Activated T-cell treated with anti-CD3 and anti-CD28 coated beads, Interleukin-2, amount 50 U/mL, for 24 hours (primary cell): ENCODE data around the gene AXIN2.

Experiments used
- DNase-seq: peaks from one replicate; pipeline ENCODE4 v3.0.0-alpha.2; 2020
- H3K27ac Mint-ChIP-seq: 2 replicates; pipeline ENCODE4 v1.8.0; 2020; ENCODE audit warnings: mild to moderate bottlenecking, mixed read lengths
- H3K27me3 Mint-ChIP-seq: 2 replicates; pipeline ENCODE4 v1.8.0; 2020; ENCODE audit warnings: mixed read lengths
- H3K36me3 Mint-ChIP-seq: 2 replicates; pipeline ENCODE4 v1.8.0; 2020; ENCODE audit warnings: low read depth, mixed read lengths
- H3K4me1 Mint-ChIP-seq: 2 replicates; pipeline ENCODE4 v1.8.0; 2020; ENCODE audit warnings: low read depth, mixed read lengths
- H3K4me3 Mint-ChIP-seq: 2 replicates; pipeline ENCODE4 v1.8.0; 2020; ENCODE audit warnings: mild to moderate bottlenecking, moderate library complexity, mixed read lengths
- H3K9me3 Mint-ChIP-seq: 2 replicates; pipeline ENCODE4 v1.8.0; 2020; ENCODE audit warnings: mixed read lengths

The AXIN2 gene

DNA sequence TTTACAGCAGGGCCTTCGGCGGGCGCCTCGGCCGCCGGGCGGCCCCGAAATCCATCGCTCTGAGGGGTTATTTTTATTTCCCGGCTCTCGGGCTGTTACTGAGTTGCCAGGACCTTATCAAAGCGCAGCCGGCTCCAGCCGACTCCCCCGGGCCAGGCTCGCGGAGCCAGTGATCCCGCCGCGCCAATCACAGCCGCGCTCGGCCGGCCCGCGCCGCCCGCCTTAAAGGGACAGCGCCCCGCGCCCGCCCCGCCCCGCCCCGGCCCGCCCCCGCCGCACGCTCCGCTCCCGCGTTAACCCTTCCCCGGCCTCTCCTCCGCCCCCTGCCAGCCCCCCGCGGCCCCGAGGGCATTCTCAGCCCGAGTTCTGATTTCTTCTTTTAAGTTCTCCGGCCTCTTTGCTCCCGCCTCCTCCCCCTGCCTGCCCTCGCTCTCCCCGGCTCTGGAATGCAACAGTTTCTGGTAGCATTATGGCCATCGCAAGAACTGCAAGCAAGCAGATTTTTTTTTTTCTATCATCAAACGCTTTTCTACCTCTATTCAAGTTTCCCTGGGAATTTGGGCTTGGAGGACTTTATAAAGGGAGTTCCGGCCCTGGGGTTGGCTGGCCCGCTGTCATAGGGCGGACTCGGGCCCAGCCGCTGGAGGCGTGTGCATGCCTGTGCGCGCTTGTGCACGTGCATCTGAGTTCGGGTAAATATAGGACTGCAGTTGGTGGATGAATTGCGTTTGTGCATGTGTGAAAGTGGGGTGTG lies at the start of gene AXIN2:
AXIN2 (minus strand) TSS at position 197 of the 754 bp plus-strand sequence. CDS start 3,028 bp downstream, outside the sequence.
- peak within 1 kb of the TSS; percentile 75 for H3K27ac Mint-ChIP-seq
- H3K4me3 Mint-ChIP-seq: peak within 1 kb of the TSS; percentile 75
- peak; percentile 90 for DNase-seq
- no peaks in the 10 kb centered on the region for H3K9me3 Mint-ChIP-seq
- H3K27me3 Mint-ChIP-seq: peaks cover 5% of the 10 kb centered on the region
- peaks cover 30% of the 10 kb centered on the region for H3K4me1 Mint-ChIP-seq
- peaks cover 2% of the 10 kb centered on the region for H3K36me3 Mint-ChIP-seq

- Mint-ChIP-seq H3K36me3 (no peaks in the 10 kb centered on the region), H3K27me3 (no peaks in the 10 kb centered on the region), H3K4me1 (no peaks in the 10 kb centered on the region), H3K27ac (no peak overlapping the region), H3K9me3 (no peaks in the 10 kb centered on the region), H3K4me3 (no peak overlapping the region)
- no peak for DNase-seq
These were observed 48.3 kb upstream of the AXIN2 start for GRCh38 chr17:65609749-65610148.

DNA sequence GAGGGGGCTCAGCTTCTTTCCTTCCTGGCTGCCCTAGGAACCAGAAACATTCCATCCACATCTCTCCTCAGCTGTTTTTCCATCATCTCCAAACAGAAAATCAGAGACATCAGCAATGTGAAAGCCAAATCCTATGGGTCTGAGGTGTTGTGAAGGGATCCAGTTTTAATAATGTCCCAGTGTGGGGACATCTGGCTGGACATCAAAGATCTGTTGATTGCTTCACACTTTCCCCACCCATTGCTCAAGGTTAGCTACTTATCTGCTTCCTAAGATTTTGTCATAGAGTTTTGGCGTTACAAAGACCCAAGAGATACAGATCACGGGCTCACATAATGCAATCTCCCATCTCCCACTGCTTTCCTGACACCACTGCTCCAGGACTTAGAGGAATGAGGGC lies 47.8 kb upstream of the AXIN2 start:
- Mint-ChIP-seq H3K9me3 (no peaks in the 10 kb centered on the region), H3K36me3 (no peaks in the 10 kb centered on the region), H3K27ac (no peak overlapping the region), H3K4me1 (no peaks in the 10 kb centered on the region), H3K4me3 (no peak overlapping the region), H3K27me3 (no peaks in the 10 kb centered on the region)
- no peak for DNase-seq

- H3K4me3 Mint-ChIP-seq: no peak overlapping the region
- peaks cover 5% of the 10 kb centered on the region for H3K4me1 Mint-ChIP-seq
- H3K27ac Mint-ChIP-seq: no peak overlapping the region
- H3K36me3 Mint-ChIP-seq: no peaks in the 10 kb centered on the region
- no peaks in the 10 kb centered on the region for H3K9me3 Mint-ChIP-seq
- no peaks in the 10 kb centered on the region for H3K27me3 Mint-ChIP-seq
- no peak for DNase-seq
These were observed 42.6 kb upstream of the AXIN2 start for GRCh38 chr17:65604070-65604469.

DNA sequence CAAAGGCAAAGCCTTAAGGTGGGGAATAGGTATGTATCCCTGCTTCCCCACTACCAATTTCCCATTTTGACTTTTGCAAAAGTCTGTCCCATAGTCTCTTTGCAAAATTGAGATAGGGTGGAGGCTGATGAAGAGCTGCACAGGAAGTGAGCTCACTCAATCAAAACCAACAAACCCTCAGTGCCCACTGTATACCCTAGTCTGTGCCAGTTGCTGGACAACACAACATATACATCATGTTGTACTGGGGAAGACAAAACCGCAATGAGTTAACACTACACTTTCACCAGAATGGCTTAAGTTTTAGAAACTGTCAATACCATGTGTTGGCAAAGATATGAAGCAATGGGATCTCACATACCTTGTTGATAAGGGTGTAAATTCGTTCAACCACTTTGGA lies 40.4 kb upstream of the AXIN2 start:
- peaks cover 5% of the 10 kb centered on the region for H3K4me1 Mint-ChIP-seq

DNA sequence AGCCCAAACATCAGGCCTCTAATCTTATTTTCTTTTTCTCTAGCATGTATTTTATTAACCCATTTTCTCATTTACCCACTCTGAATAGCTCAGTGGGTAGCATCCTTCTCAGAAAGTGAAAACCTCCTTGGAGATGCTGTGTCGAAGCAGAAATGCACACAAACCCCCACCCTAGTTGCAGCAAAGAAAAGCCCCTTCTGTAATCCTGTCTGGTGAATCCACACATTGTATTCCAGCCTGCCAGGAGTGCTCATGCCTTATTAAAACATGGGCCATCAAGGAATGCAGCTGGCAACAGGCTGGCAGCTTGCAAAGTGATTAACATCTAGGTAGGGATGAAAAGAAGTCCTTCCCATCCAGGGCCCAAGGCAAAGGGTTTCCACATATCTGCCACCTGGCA lies 39.7 kb upstream of the AXIN2 start:
- no peak for DNase-seq
- Mint-ChIP-seq H3K27me3 (no peaks in the 10 kb centered on the region), H3K27ac (no peak overlapping the region), H3K9me3 (no peaks in the 10 kb centered on the region), H3K4me3 (no peak overlapping the region), H3K4me1 (peaks cover 5% of the 10 kb centered on the region), H3K36me3 (no peaks in the 10 kb centered on the region)

More for the DNA sequence above, 40.4 kb upstream of the AXIN2 start:
- H3K4me3 Mint-ChIP-seq: no peak overlapping the region
- H3K9me3 Mint-ChIP-seq: no peaks in the 10 kb centered on the region
- no peaks in the 10 kb centered on the region for H3K36me3 Mint-ChIP-seq
- H3K27ac Mint-ChIP-seq: no peak overlapping the region
- H3K27me3 Mint-ChIP-seq: no peaks in the 10 kb centered on the region
- DNase-seq: no peak

DNA sequence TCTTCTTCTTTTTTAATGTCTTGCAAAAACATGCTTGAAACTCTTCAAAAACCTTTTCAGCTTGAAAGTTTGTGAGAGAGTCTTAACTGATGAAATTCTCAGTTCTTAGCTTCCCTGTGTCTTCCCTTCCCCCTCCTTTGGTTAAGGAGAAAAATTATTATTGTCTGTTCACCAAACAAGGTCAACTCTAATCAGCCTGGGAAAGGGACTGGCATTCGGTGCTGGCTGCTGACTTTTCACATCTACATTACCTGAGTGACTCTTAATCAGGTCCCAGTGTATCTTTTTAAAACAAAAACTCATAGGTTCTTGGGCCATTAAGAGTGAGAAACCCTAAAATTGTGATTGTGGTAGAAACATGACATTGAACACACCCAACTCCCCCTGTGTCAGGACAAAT lies 39.1 kb upstream of the AXIN2 start:
- H3K36me3 Mint-ChIP-seq: no peaks in the 10 kb centered on the region
- no peak overlapping the region for H3K4me3 Mint-ChIP-seq
- no peaks in the 10 kb centered on the region for H3K9me3 Mint-ChIP-seq
- H3K27me3 Mint-ChIP-seq: no peaks in the 10 kb centered on the region
- H3K27ac Mint-ChIP-seq: no peak overlapping the region
- peaks cover 5% of the 10 kb centered on the region for H3K4me1 Mint-ChIP-seq
- DNase-seq: no peak

DNA sequence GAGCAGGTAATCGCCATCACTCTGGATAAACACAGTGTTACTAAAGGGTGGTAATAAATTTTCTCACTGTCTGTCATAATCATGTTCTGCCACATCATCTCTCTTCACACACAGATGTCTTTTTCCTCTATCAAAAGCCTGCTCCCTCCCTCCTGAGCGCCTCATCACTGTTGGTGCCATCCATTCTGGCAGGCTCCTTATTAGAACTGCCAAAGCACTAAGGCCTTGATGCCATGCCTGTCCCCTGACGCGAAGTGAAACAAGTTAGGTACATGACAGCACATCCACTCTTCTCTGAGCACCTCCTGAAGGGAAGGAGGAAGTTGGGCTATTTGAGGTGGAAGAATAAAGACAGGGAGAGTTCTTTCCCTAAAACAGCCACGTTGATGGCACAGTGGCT lies 38.2 kb upstream of the AXIN2 start:
- H3K4me1 Mint-ChIP-seq: peaks cover 11% of the 10 kb centered on the region
- no peaks in the 10 kb centered on the region for H3K9me3 Mint-ChIP-seq
- H3K36me3 Mint-ChIP-seq: no peaks in the 10 kb centered on the region
- no peak overlapping the region for H3K4me3 Mint-ChIP-seq
- H3K27me3 Mint-ChIP-seq: no peaks in the 10 kb centered on the region
- H3K27ac Mint-ChIP-seq: no peak overlapping the region
- no peak for DNase-seq

DNA sequence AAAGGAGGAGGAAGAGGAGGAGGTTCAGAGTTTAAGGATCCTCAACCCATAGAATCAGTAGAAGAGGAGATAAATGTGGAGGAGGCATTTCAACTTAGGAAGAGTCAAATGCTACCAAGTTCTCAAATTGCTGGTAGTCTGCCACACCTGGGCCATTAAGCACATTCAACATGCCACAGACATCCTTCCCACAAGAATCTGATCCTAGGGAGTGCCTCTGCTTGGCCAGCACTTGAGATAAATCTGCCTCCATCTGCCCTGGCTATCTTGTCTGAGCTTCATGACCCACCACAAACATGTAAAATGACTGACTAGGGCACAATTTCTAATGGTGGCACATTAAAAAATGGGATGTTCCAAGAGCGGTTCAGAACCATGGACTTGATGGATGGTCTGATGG lies 37.3 kb upstream of the AXIN2 start:
- peaks cover 17% of the 10 kb centered on the region for H3K4me1 Mint-ChIP-seq
- no peak for DNase-seq
- H3K27me3 Mint-ChIP-seq: peaks cover 6% of the 10 kb centered on the region
- H3K9me3 Mint-ChIP-seq: no peaks in the 10 kb centered on the region
- H3K36me3 Mint-ChIP-seq: no peaks in the 10 kb centered on the region
- H3K4me3 Mint-ChIP-seq: no peak overlapping the region
- no peak overlapping the region for H3K27ac Mint-ChIP-seq

DNA sequence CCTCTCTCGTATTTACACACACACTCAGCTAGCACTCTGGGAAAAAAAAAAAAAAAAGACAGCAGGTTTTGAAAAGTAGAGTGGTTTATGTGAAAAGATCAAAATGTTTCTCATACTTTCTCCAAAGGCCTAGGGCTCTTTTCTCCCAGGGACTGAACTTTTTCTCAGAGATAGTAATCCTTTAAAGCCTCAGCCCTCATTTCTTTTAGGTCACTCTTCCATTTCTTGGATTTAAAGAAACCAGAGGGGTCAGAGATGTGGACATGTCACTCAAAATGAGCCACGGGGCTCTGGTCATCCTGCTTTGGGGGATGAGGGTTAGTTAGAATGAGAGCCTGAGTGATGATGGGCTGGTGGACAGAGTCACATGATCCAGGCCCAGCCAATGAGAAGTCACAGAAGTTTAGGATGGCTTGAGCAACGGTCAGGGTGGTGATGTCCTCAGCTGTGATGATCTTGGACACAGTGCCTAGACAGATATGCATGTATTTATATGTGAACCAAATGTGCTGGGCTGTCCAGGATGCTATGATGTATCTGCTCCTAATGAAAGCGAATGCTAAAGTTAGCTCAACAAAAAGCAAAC lies 33.7 kb upstream of the AXIN2 start:
- DNase-seq: no peak

GRCh38 chr17:65593855-65594845 lies 32.7 kb upstream of the AXIN2 start:
- no peaks in the 10 kb centered on the region for H3K36me3 Mint-ChIP-seq
- H3K9me3 Mint-ChIP-seq: no peaks in the 10 kb centered on the region
- H3K27me3 Mint-ChIP-seq: peaks cover 13% of the 10 kb centered on the region
- H3K4me1 Mint-ChIP-seq: peaks cover 25% of the 10 kb centered on the region
- H3K27ac Mint-ChIP-seq: peak overlapping the region; percentile 23
- no peak for DNase-seq
- H3K4me3 Mint-ChIP-seq: peak overlapping the region; percentile 60

More for the DNA sequence above, 33.7 kb upstream of the AXIN2 start:
- Mint-ChIP-seq H3K36me3 (no peaks in the 10 kb centered on the region), H3K4me3 (no peak overlapping the region), H3K27ac (no peak overlapping the region), H3K27me3 (peaks cover 13% of the 10 kb centered on the region), H3K4me1 (peaks cover 25% of the 10 kb centered on the region), H3K9me3 (no peaks in the 10 kb centered on the region)

DNA sequence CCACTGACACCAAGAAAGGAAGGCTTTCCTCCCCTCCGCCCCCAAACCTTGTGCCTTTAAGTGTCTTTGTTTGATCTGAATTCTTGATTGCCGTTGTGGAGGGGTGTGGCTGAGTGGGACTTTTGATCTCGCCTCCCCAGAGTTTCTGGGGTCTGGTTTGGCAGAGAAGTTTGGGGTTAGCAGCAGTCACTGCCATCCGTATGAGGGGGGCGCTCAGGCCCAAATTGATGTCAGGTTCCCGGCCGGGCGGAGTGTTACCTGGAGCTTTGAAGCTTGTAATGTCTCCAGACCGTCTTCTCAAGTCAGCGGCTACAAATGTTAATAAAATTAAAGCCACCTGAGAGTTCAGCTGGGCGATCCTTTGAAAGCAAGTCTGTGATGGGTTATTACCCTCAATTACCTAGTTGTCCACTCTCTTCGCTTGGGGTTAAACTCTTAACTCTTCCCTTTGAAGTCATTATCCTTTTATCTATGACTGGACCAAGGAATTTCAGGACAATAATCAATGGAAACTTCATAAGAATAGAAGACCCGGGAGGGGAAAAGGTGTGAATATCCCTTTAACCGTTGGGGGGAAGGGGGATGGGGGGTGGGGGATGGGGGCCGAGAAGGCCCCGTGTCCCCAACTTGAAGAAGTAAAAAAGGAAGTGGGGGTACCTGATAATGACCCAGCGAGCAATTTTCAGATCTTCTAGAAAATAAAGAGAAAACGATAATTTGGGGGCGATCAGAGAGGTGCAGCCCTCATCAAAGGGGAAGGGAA lies 31.8 kb upstream of the AXIN2 start:
- no peak for DNase-seq
- peak overlapping the region; percentile 60 for H3K4me3 Mint-ChIP-seq
- H3K36me3 Mint-ChIP-seq: no peaks in the 10 kb centered on the region
- H3K27me3 Mint-ChIP-seq: peaks cover 13% of the 10 kb centered on the region
- H3K9me3 Mint-ChIP-seq: no peaks in the 10 kb centered on the region
- peaks cover 25% of the 10 kb centered on the region for H3K4me1 Mint-ChIP-seq
- H3K27ac Mint-ChIP-seq: no peak overlapping the region

- peaks cover 27% of the 10 kb centered on the region for H3K4me1 Mint-ChIP-seq
- no peak overlapping the region for H3K4me3 Mint-ChIP-seq
- no peak for DNase-seq
- no peak overlapping the region for H3K27ac Mint-ChIP-seq
- peaks cover 13% of the 10 kb centered on the region for H3K27me3 Mint-ChIP-seq
- H3K9me3 Mint-ChIP-seq: no peaks in the 10 kb centered on the region
- no peaks in the 10 kb centered on the region for H3K36me3 Mint-ChIP-seq
These were observed 30.9 kb upstream of the AXIN2 start for GRCh38 chr17:65592125-65592965.
